CD4-positive, alpha-beta T cell treated with Interleukin-15 for 4 hours (primary cell): Measurements from ENCODE around the gene CEP112.

ENCODE experiments used
- DNase-seq: peaks from one replicate; pipeline ENCODE4 v3.0.0-alpha.2; 2020; ENCODE audit warnings: low spot score

The CEP112 gene

GRCh38 chr17:65637786-65638185, 554.1 kb downstream of the CEP112 start:
- DNase-seq: no peak

DNA sequence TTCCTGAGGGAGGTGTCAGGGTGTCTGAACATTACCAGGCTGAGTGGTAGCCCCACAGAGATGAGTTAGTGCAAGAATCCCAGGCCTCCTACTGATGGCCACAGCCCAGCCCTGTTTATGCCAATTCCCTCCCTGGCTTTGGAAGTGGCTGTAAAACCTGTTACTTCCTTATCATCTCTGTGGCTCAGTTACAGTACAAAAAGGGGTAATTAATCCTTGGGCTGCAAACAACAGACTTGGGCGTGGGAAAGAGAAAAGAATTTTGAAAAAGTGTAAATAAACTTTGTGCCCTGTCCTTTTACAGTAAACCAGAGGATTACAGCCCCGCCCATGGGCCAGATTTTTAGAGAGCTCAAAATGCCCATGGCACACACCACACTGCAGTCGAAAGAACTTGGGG, 557.4 kb downstream of the CEP112 start:
- no peak for DNase-seq

DNA sequence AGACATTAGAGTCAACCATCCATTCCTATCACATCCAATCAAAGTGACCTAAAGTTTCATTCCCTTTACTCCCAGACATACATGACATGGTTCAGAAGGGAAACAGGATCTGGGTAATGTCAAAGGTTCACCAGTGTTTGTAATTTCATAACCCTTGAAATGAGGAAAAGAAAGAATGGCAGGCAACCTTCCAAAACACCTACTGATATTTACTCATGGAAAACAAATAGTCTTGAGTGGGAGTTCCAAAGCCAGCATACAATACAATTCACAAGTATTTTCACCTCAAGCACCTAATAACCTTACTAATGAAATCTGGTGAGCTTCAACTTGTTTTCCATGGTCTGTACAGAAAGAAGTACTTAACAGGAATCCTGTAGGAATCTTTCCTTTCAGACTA, 557.9 kb downstream of the CEP112 start:
- no peak for DNase-seq

- DNase-seq: no peak
These were observed 558.6 kb downstream of the CEP112 start for GRCh38 chr17:65633146-65633881.

GRCh38 chr17:65630502-65630901, 561.4 kb downstream of the CEP112 start:
- DNase-seq: no peak

GRCh38 chr17:65629234-65629690, 562.7 kb downstream of the CEP112 start:
- no peak for DNase-seq

DNA sequence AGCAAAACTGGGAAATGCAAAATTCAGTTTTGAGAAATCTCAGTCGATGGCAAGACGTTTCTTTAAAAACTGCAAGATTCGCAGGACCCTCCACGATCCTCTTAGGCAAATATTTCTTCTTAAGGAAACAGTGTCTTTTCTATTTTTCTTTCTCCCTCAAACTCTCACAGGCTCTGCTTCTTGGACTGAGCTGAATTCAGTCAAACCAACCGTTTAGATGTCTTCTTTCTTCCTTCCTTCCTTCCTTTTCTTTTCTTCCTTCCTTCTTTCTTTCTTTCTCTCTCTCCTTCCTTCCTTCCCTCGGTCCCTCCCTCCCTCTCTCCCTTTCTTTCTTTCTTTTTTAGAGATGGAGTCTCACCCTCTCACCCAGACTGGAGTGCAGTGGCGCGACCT, 563.3 kb downstream of the CEP112 start:
- DNase-seq: no peak

GRCh38 chr17:65627891-65628643, 563.9 kb downstream of the CEP112 start:
- DNase-seq: no peak

- no peak for DNase-seq
These were observed 564.8 kb downstream of the CEP112 start for GRCh38 chr17:65627108-65627507.

DNA sequence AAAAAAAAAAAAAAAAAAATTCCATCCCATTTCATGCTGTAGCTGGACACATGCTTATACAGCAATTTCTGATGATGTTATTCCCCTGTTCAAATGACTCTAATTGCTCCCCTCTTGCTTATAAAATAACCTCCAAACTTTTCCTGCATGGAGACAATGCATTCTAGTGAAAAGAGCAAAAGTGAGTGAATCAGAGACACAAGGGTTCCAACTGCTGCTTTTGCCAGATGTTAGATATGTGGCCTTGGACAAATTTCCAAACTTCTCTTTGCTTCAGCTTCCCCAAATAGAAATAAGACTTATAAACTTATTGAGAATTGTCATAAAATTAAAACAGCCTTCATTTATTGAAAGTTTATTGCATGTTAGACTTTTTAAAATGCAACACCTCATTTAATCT, 565.5 kb downstream of the CEP112 start:
- DNase-seq: no peak

DNA sequence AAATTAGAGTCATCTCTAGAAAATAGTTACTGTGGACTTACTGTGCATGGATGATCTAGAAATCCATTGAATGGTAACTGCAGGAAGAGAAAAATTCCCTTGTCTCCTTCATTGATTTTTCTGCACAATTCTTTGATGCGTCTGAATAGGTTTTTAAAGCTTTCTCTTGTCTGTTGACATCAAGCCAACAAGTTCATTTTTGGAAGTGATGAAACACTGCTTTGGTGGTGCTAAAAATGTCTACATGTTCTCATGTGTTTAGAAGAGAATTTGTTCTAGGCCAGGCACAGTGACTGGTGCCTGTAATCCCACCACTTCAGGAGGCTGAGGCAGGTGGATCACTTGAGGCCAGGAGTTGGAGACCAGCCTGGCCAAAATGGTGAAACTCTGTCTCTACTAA, 573.4 kb downstream of the CEP112 start:
- no peak for DNase-seq

- DNase-seq: no peak
These were observed 574.4 kb downstream of the CEP112 start for GRCh38 chr17:65617496-65617895.

- no peak for DNase-seq
These were observed 582.2 kb downstream of the CEP112 start for GRCh38 chr17:65609749-65610148.

DNA sequence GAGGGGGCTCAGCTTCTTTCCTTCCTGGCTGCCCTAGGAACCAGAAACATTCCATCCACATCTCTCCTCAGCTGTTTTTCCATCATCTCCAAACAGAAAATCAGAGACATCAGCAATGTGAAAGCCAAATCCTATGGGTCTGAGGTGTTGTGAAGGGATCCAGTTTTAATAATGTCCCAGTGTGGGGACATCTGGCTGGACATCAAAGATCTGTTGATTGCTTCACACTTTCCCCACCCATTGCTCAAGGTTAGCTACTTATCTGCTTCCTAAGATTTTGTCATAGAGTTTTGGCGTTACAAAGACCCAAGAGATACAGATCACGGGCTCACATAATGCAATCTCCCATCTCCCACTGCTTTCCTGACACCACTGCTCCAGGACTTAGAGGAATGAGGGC, 582.6 kb downstream of the CEP112 start:
- DNase-seq: no peak

DNA sequence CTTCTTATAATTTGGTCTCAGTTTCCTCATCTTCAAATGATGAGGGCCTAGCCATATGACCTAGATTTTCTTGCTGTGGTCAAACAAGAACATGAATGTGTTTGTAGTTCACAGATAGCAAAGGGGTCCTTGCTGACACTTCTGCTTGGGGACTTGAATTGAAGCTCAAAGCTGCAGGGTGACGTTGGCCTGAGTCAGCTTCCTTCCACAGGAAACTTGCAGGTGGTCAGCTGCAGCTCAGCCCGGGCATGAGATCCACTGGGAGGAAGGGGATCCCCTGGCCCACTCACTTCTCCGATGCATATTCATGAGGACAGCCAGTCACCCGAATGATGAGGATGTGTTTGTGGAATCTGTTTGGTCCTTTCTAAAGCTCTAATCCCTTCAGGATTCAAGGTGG, 587.9 kb downstream of the CEP112 start:
- no peak for DNase-seq

DNA sequence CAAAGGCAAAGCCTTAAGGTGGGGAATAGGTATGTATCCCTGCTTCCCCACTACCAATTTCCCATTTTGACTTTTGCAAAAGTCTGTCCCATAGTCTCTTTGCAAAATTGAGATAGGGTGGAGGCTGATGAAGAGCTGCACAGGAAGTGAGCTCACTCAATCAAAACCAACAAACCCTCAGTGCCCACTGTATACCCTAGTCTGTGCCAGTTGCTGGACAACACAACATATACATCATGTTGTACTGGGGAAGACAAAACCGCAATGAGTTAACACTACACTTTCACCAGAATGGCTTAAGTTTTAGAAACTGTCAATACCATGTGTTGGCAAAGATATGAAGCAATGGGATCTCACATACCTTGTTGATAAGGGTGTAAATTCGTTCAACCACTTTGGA, 590.1 kb downstream of the CEP112 start:
- no peak for DNase-seq

- no peak for DNase-seq
These were observed 590.8 kb downstream of the CEP112 start for GRCh38 chr17:65601145-65601544.

DNA sequence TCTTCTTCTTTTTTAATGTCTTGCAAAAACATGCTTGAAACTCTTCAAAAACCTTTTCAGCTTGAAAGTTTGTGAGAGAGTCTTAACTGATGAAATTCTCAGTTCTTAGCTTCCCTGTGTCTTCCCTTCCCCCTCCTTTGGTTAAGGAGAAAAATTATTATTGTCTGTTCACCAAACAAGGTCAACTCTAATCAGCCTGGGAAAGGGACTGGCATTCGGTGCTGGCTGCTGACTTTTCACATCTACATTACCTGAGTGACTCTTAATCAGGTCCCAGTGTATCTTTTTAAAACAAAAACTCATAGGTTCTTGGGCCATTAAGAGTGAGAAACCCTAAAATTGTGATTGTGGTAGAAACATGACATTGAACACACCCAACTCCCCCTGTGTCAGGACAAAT, 591.4 kb downstream of the CEP112 start:
- no peak for DNase-seq

DNA sequence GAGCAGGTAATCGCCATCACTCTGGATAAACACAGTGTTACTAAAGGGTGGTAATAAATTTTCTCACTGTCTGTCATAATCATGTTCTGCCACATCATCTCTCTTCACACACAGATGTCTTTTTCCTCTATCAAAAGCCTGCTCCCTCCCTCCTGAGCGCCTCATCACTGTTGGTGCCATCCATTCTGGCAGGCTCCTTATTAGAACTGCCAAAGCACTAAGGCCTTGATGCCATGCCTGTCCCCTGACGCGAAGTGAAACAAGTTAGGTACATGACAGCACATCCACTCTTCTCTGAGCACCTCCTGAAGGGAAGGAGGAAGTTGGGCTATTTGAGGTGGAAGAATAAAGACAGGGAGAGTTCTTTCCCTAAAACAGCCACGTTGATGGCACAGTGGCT, 592.3 kb downstream of the CEP112 start:
- no peak for DNase-seq

DNA sequence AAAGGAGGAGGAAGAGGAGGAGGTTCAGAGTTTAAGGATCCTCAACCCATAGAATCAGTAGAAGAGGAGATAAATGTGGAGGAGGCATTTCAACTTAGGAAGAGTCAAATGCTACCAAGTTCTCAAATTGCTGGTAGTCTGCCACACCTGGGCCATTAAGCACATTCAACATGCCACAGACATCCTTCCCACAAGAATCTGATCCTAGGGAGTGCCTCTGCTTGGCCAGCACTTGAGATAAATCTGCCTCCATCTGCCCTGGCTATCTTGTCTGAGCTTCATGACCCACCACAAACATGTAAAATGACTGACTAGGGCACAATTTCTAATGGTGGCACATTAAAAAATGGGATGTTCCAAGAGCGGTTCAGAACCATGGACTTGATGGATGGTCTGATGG, 593.2 kb downstream of the CEP112 start:
- DNase-seq: no peak

- no peak for DNase-seq
These were observed 596.8 kb downstream of the CEP112 start for GRCh38 chr17:65595071-65595656.

- DNase-seq: no peak
These were observed 597.8 kb downstream of the CEP112 start for GRCh38 chr17:65593855-65594845.
